Measurements from ENCODE around the gene CDK15. TPM values are rescaled to one million over a fixed set of nuclear protein-coding genes. Genes with fewer than 3 reads are reported as not detected.

CDK15 gene
- total RNA-seq, 1 donor from 2014 or later = not detected

GRCh38 chr2:201879996-201880395 lies 73.7 kb downstream of the CDK15 start:
- H3K27me3 Mint-ChIP-seq = peaks cover 67% of the 10 kb centered on the region
- H3K4me1 Mint-ChIP-seq = peaks cover 9% of the 10 kb centered on the region
- no peaks in the 10 kb centered on the region for H3K36me3 Mint-ChIP-seq (ENCODE audit: low read depth)
- no peak for DNase-seq
- H3K9me3 Mint-ChIP-seq = no peaks in the 10 kb centered on the region
- intact Hi-C loops (cut with micrococcal nuclease) = no loop called here
- H3K27ac Mint-ChIP-seq = no peak overlapping the region
- no peak overlapping the region for H3K4me3 Mint-ChIP-seq

DNA sequence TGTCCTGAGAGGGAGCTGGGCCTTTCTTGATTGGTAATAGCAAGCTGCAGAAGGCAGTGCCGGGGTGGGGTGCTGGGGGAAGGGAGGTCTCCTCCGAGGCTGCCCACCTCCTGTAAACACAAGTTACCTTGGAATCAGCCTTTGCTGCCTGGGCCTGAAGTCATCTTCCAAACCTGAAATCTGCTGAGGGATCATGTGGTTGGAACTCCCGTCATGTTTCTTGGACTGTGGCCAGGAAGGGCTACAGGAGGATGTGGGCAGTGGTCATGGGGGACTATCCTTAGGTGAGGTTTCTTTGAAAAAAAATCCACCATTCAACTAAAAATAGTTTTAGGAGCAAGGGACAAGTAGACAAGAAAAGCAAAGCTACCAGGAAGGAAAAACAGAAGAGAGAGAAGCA lies 74.2 kb downstream of the CDK15 start:
- Mint-ChIP-seq H3K27ac (no peak overlapping the region), H3K9me3 (no peaks in the 10 kb centered on the region), H3K27me3 (peaks cover 69% of the 10 kb centered on the region), H3K4me3 (no peak overlapping the region), H3K4me1 (peaks cover 9% of the 10 kb centered on the region), H3K36me3 (ENCODE audit: low read depth) (no peaks in the 10 kb centered on the region)
- intact Hi-C loops (cut with micrococcal nuclease) = no loop called here
- DNase-seq = no peak

GRCh38 chr2:201880993-201881611 lies 74.8 kb downstream of the CDK15 start:
- Mint-ChIP-seq H3K9me3 (no peaks in the 10 kb centered on the region), H3K36me3 (ENCODE audit: low read depth) (no peaks in the 10 kb centered on the region), H3K27ac (no peak overlapping the region), H3K4me3 (no peak overlapping the region), H3K27me3 (peaks cover 68% of the 10 kb centered on the region), H3K4me1 (peaks cover 9% of the 10 kb centered on the region)
- intact Hi-C loops (cut with micrococcal nuclease) = no loop called here
- no peak for DNase-seq

- no peaks in the 10 kb centered on the region for H3K9me3 Mint-ChIP-seq
- peaks cover 9% of the 10 kb centered on the region for H3K4me1 Mint-ChIP-seq
- intact Hi-C loops (cut with micrococcal nuclease) = no loop called here
- H3K27me3 Mint-ChIP-seq = peaks cover 70% of the 10 kb centered on the region
- H3K4me3 Mint-ChIP-seq = peak overlapping the region; percentile 35
- no peak for DNase-seq
- H3K36me3 Mint-ChIP-seq (ENCODE audit: low read depth) = no peaks in the 10 kb centered on the region
- H3K27ac Mint-ChIP-seq = no peak overlapping the region
These were observed 75.4 kb downstream of the CDK15 start for GRCh38 chr2:201881741-201882140.

DNA sequence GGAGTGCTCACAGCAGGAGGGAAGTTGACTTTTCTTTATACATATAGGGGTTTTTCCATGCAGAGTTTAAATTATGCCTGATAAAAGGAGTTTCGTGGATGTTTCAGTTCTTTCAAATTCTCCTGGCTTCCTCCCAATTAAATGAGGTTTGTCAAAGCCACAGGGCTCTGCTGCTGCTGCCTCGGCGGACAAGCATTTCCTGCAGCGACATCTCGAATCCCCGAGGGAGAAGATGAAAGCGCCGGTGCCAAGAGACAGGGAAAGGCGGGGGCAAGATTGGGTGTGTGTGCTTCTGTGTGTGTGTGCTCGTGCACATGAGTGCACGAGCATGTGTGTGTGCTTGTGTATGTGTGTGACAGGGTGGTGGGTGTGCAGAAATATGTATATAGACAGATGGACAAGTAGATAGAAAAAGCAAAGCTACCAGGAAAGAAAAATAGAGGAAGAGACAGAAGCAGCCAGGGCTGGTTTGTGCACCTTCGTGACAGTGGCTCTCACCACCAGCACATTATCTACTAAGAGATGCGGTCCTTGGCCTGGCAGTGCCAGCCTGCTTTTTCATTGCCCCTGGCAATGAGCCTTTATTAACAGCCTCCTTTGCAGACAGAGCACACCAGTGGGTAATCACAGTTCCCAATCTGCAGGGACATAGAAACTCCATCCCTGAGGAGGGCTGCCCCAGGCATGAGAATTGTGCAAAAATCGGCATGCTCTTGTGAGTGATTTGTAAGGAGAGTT lies 76.2 kb downstream of the CDK15 start:
- intact Hi-C loops (cut with micrococcal nuclease) = no loop called here
- no peak for DNase-seq
- Mint-ChIP-seq H3K27me3 (peaks cover 74% of the 10 kb centered on the region), H3K9me3 (no peaks in the 10 kb centered on the region), H3K4me3 (peak overlapping the region; percentile 35), H3K36me3 (ENCODE audit: low read depth) (no peaks in the 10 kb centered on the region), H3K27ac (no peak overlapping the region), H3K4me1 (peaks cover 9% of the 10 kb centered on the region)

- H3K9me3 Mint-ChIP-seq = no peaks in the 10 kb centered on the region
- no peak overlapping the region for H3K27ac Mint-ChIP-seq
- intact Hi-C loops (cut with micrococcal nuclease) = no loop called here
- H3K36me3 Mint-ChIP-seq (ENCODE audit: low read depth) = no peaks in the 10 kb centered on the region
- no peak overlapping the region for H3K4me3 Mint-ChIP-seq
- no peak for DNase-seq
- H3K4me1 Mint-ChIP-seq = peaks cover 9% of the 10 kb centered on the region
- peaks cover 82% of the 10 kb centered on the region for H3K27me3 Mint-ChIP-seq
These were observed 77.5 kb downstream of the CDK15 start for GRCh38 chr2:201883606-201884369.

DNA sequence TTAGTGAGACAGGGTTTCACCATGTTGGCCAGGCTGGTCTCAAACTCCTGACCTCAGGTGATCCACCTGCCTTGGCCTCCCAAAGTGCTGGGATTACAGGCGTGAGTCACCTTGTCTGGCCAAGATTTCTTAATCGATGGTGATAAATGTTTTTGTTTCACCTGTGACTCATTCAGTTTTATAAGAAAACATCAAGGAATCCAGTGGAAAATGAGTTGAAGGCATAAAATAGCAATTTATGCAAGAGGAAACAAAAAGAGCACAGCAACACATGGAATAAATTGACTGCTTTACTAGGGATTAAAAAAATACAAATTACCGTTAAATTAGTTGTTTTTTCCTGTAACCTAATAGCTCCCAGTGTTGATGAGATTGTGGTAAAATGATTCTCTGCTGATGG lies 80.2 kb downstream of the CDK15 start:
- intact Hi-C loops (cut with micrococcal nuclease) = no loop called here
- Mint-ChIP-seq H3K27me3 (peaks cover 63% of the 10 kb centered on the region), H3K4me1 (peaks cover 7% of the 10 kb centered on the region), H3K36me3 (ENCODE audit: low read depth) (no peaks in the 10 kb centered on the region), H3K4me3 (no peak overlapping the region), H3K9me3 (no peaks in the 10 kb centered on the region), H3K27ac (no peak overlapping the region)
- DNase-seq = no peak

- Mint-ChIP-seq H3K4me1 (no peaks in the 10 kb centered on the region), H3K27ac (no peak overlapping the region), H3K36me3 (ENCODE audit: low read depth) (no peaks in the 10 kb centered on the region), H3K27me3 (peaks cover 52% of the 10 kb centered on the region), H3K4me3 (no peak overlapping the region), H3K9me3 (no peaks in the 10 kb centered on the region)
- intact Hi-C loops (cut with micrococcal nuclease) = no loop called here
- no peak for DNase-seq
These were observed 81.6 kb downstream of the CDK15 start for GRCh38 chr2:201887773-201888425.

DNA sequence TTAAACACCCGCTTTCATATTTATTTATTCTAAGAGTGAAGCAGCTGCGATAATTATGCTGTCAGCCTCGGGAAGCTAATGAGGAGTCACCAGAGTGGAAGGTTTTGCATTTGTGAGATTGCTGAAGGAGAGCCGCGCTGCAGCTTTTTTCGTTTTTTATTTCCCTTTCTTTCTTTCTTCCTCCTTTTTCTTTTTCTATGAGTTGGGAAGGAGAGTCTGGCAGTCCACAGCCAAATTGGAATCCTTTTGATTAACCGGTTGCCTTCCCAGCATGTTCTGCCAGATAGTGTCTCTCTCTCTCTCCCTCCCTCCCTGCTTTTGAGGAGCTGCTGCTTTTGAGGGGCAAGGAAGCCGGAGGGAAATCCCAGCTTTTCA lies 82.1 kb downstream of the CDK15 start:
- Mint-ChIP-seq H3K4me3 (no peak overlapping the region), H3K4me1 (no peaks in the 10 kb centered on the region), H3K36me3 (ENCODE audit: low read depth) (no peaks in the 10 kb centered on the region), H3K27ac (no peak overlapping the region), H3K27me3 (peaks cover 53% of the 10 kb centered on the region), H3K9me3 (no peaks in the 10 kb centered on the region)
- DNase-seq = no peak
- intact Hi-C loops (cut with micrococcal nuclease) = no loop called here

GRCh38 chr2:201890453-201890852 lies 84.1 kb downstream of the CDK15 start:
- DNase-seq = no peak
- no peaks in the 10 kb centered on the region for H3K9me3 Mint-ChIP-seq
- no peaks in the 10 kb centered on the region for H3K4me1 Mint-ChIP-seq
- H3K27me3 Mint-ChIP-seq = peaks cover 38% of the 10 kb centered on the region
- intact Hi-C loops (cut with micrococcal nuclease) = no loop called here
- no peaks in the 10 kb centered on the region for H3K36me3 Mint-ChIP-seq (ENCODE audit: low read depth)
- no peak overlapping the region for H3K4me3 Mint-ChIP-seq
- no peak overlapping the region for H3K27ac Mint-ChIP-seq

- Mint-ChIP-seq H3K27ac (no peak overlapping the region), H3K4me1 (no peaks in the 10 kb centered on the region), H3K27me3 (peaks cover 34% of the 10 kb centered on the region), H3K4me3 (no peak overlapping the region), H3K36me3 (ENCODE audit: low read depth) (no peaks in the 10 kb centered on the region), H3K9me3 (no peaks in the 10 kb centered on the region)
- intact Hi-C loops (cut with micrococcal nuclease) = no loop called here
- DNase-seq = no peak
These were observed 85.3 kb downstream of the CDK15 start for GRCh38 chr2:201891676-201892075.

DNA sequence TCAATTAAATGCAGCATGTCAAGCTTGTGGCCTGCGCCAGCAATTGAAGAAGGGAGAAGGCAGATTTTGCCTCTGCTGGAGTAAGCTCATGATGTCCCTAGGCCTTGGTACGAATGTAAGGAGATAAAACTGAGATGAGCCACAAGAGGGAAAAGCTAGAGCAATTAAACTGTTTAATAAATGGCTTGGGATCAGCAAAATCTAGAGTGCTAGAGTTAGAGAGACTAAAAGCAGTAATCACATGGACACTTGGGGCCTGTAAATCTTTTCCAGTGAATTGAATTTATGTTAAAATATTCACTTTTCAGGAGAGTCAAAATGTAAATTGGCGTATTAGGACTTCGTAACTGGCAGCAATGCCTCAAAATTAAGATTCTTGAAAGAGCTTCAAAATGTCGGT lies 86.2 kb downstream of the CDK15 start:
- intact Hi-C loops (cut with micrococcal nuclease) = no loop called here
- Mint-ChIP-seq H3K4me1 (no peaks in the 10 kb centered on the region), H3K27me3 (peaks cover 28% of the 10 kb centered on the region), H3K27ac (no peak overlapping the region), H3K9me3 (no peaks in the 10 kb centered on the region), H3K36me3 (ENCODE audit: low read depth) (no peaks in the 10 kb centered on the region), H3K4me3 (no peak overlapping the region)
- no peak for DNase-seq

GRCh38 chr2:201900362-201900761 lies 94.0 kb downstream of the CDK15 start:
- Mint-ChIP-seq H3K36me3 (ENCODE audit: low read depth) (no peaks in the 10 kb centered on the region), H3K27me3 (peaks cover 15% of the 10 kb centered on the region), H3K4me3 (no peak overlapping the region), H3K4me1 (no peaks in the 10 kb centered on the region), H3K9me3 (no peaks in the 10 kb centered on the region), H3K27ac (no peak overlapping the region)
- DNase-seq = no peak
- intact Hi-C loops (cut with micrococcal nuclease) = no loop called here

- no peak for DNase-seq
- Mint-ChIP-seq H3K9me3 (no peaks in the 10 kb centered on the region), H3K27me3 (peaks cover 15% of the 10 kb centered on the region), H3K36me3 (ENCODE audit: low read depth) (no peaks in the 10 kb centered on the region), H3K4me1 (no peaks in the 10 kb centered on the region), H3K27ac (no peak overlapping the region), H3K4me3 (peak overlapping the region; percentile 38)
- intact Hi-C loops (cut with micrococcal nuclease) = no loop called here
These were observed 95.4 kb downstream of the CDK15 start for GRCh38 chr2:201901786-201902185.

Measured in activated CD4-positive, alpha-beta T cell treated with anti-CD3 and anti-CD28 coated beads, Interleukin-2, amount 10 ng/mL, durations not matched to agents 24 days and 14 days (primary cell).